HUES6 (cell line): Measurements from ENCODE around the gene SLC22A5.

Experiments used
- H3K27ac ChIP-seq: 2 replicates; pipeline ENCODE4 v1.7.0; 2013; ENCODE audit warnings: low read depth, mild to moderate bottlenecking, low read length, inconsistent platforms
- H3K27me3 ChIP-seq: 2 replicates; pipeline ENCODE4 v1.6.1; 2013; ENCODE audit warnings: low read length; ENCODE audit not compliant: control insufficient read depth, insufficient read depth
- H3K36me3 ChIP-seq: 2 replicates; pipeline ENCODE4 v1.6.1; 2013; ENCODE audit warnings: low read length; ENCODE audit not compliant: control insufficient read depth, insufficient read depth
- H3K4me1 ChIP-seq: 2 replicates; pipeline ENCODE4 v1.6.1; 2013; ENCODE audit warnings: low read length; ENCODE audit not compliant: control insufficient read depth, insufficient read depth
- H3K4me3 ChIP-seq: 2 replicates; pipeline ENCODE4 v1.5.1; 2013; ENCODE audit warnings: low read depth, low read length
- H3K9ac ChIP-seq: one replicate; pipeline ENCODE4 v1.6.1; 2013; ENCODE audit warnings: mild to moderate bottlenecking, low read length
- H3K9me3 ChIP-seq: 2 replicates; pipeline ENCODE4 v1.6.1; 2013; ENCODE audit warnings: low read depth, low read length; ENCODE audit not compliant: control insufficient read depth, insufficient read depth

Gene SLC22A5

GRCh38 chr5:132438917-132439316 is 69.4 kb downstream of the SLC22A5 start:
- Histone ChIP-seq H3K4me3 (no peak overlapping the region), H3K36me3 (no peaks in the 10 kb centered on the region), H3K9me3 (no peaks in the 10 kb centered on the region), H3K27ac (no peak overlapping the region), H3K4me1 (peaks cover 19% of the 10 kb centered on the region), H3K27me3 (no peaks in the 10 kb centered on the region), H3K9ac (no peak overlapping the region)

GRCh38 chr5:132439521-132440089 is 70.1 kb downstream of the SLC22A5 start:
- Histone ChIP-seq H3K4me3 (no peak overlapping the region), H3K27ac (no peak overlapping the region), H3K9ac (no peak overlapping the region), H3K36me3 (no peaks in the 10 kb centered on the region), H3K9me3 (no peaks in the 10 kb centered on the region), H3K27me3 (no peaks in the 10 kb centered on the region), H3K4me1 (peaks cover 20% of the 10 kb centered on the region)

DNA sequence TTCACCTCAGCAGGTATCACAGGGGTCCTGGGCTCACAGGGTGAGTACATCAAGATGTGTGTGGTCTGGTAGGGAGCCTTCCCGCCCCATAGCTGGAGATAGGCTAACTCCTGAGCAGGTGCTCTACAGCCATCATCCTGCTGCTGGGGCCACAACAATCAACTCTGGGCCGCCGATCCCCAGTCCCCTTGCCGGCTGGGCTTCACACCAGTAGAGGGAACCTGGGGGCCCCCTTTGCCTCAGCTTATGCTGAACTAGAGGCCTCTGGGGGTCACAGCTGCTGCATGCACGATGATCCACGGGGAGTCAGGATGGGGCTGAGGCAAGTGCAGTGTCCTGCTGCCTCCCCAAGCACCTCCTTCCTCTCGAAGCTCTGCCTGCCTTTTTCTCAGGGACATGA is 74.6 kb downstream of the SLC22A5 start:
- Histone ChIP-seq H3K36me3 (no peaks in the 10 kb centered on the region), H3K4me1 (peaks cover 17% of the 10 kb centered on the region), H3K4me3 (no peak overlapping the region), H3K9me3 (no peaks in the 10 kb centered on the region), H3K27ac (no peak overlapping the region), H3K9ac (no peak overlapping the region), H3K27me3 (no peaks in the 10 kb centered on the region)
